Erythroblast (primary cell): Measurements from ENCODE around the gene DDA1.

ENCODE experiments used
- GATA1 ChIP-seq: IDR thresholded peaks from 2 replicates; pipeline ENCODE4 v1.6.1; 2011; ENCODE audit warnings: low read depth, mild to moderate bottlenecking, control low read depth, low read length, moderate library complexity
- POLR2A ChIP-seq: IDR thresholded peaks from 2 replicates; pipeline ENCODE4 v1.6.1; 2011; ENCODE audit warnings: mild to moderate bottlenecking, low read length

DNA sequence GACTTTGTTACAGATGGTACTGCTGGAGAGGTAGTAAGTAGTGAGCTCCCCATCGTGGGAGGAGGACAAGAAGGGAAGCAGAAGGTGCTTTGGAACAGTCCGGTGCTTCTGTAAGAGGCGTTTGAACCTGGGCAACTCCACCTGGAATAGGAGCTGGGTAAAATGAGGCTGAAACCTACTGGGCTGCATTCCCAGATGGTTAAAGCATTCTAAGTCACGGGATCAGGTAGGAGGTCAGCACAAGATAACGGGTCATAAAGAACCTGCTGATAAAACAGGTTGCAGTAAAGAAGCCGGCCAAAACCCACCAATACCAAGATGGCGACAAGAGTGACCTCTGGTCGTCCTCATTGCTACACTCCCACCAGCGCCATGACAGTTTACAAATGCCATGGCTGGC lies 22.6 kb upstream of the DDA1 start:
- no peak for TF ChIP-seq POLR2A
- TF ChIP-seq GATA1 = no peak
